ENCODE results near the gene PIGH. TPM values are rescaled to one million over a fixed set of nuclear protein-coding genes. Genes with fewer than 3 reads are reported as not detected.

Gene PIGH
- total RNA-seq, 1 experiment from 2014 or later = 6.8 TPM

DNA sequence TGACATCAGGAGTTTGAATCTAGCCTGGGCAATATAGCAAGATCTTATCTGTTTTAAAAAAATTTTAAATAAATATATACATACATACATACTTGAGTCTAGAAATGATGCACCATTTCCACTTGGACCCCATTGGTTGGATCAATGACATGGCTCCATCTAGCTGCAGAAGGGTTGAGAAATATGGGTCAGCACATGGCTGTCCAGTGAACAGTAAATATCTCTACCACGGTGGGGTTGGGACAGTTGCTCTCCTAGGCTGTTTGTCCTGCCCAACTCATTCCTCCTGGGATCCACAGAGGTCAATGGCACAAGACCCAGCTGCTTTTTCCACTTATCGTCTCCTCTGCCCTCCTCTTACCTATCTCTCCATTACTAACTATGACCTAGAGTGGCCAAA lies 43.4 kb downstream of the PIGH start:
- Mint-ChIP-seq H3K36me3 (peaks cover 28% of the 10 kb centered on the region), H3K4me3 (no peak overlapping the region), H3K27ac (peak overlapping the region; percentile 55; the same call in 1 of the 2 replicates), H3K4me1 (peaks cover 10% of the 10 kb centered on the region), H3K9me3 (no peaks in the 10 kb centered on the region), H3K27me3 (ENCODE audit: low read depth) (no peaks in the 10 kb centered on the region)
- ATAC-seq (no peak), DNase-seq (ENCODE audit: low spot score) (no peak)
- CTCF ChIA-PET = interaction anchor here (1.2 to 2.6 kb wide), 4 partner anchors 15 to 137 kb away, joined by 4 to 14 read pairs (median 6); no protein-coding TSS in a partner anchor
- no peak for TF ChIP-seq NR3C1 (CRISPR knock-in tag; conservative IDR thresholded peaks at IDR 0.05; ENCODE audit: low read depth)
- TF ChIP-seq, protein P1, sequence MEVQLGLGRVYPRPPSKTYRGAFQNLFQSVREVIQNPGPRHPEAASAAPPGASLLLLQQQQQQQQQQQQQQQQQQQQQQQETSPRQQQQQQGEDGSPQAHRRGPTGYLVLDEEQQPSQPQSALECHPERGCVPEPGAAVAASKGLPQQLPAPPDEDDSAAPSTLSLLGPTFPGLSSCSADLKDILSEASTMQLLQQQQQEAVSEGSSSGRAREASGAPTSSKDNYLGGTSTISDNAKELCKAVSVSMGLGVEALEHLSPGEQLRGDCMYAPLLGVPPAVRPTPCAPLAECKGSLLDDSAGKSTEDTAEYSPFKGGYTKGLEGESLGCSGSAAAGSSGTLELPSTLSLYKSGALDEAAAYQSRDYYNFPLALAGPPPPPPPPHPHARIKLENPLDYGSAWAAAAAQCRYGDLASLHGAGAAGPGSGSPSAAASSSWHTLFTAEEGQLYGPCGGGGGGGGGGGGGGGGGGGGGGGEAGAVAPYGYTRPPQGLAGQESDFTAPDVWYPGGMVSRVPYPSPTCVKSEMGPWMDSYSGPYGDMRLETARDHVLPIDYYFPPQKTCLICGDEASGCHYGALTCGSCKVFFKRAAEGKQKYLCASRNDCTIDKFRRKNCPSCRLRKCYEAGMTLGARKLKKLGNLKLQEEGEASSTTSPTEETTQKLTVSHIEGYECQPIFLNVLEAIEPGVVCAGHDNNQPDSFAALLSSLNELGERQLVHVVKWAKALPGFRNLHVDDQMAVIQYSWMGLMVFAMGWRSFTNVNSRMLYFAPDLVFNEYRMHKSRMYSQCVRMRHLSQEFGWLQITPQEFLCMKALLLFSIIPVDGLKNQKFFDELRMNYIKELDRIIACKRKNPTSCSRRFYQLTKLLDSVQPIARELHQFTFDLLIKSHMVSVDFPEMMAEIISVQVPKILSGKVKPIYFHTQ (CRISPR knock-in tag; IDR thresholded peaks at IDR 0.05) = no peak
- TF ChIP-seq MXD4 (CRISPR knock-in tag; IDR thresholded peaks at IDR 0.05; ENCODE audit: borderline replicate concordance) = no peak
- no peak for TF ChIP-seq JAZF1 (CRISPR knock-in tag; IDR thresholded peaks at IDR 0.05)
- no peak for TF ChIP-seq ZNF232 (CRISPR knock-in tag; IDR thresholded peaks at IDR 0.05)
- TF ChIP-seq ZNF317 (CRISPR knock-in tag; IDR thresholded peaks at IDR 0.05; ENCODE audit: borderline replicate concordance, low read depth) = no peak
- TF ChIP-seq, protein P2, sequence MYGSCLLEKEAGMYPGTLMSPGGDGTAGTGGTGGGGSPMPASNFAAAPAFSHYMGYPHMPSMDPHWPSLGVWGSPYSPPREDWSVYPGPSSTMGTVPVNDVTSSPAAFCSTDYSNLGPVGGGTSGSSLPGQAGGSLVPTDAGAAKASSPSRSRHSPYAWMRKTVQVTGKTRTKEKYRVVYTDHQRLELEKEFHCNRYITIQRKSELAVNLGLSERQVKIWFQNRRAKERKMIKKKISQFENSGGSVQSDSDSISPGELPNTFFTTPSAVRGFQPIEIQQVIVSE (CRISPR knock-in tag; IDR thresholded peaks at IDR 0.05; ENCODE audit: borderline replicate concordance) = no peak
- no peak for TF ChIP-seq SMAD4 (CRISPR knock-in tag; IDR thresholded peaks at IDR 0.05)
- TF ChIP-seq, protein P3, sequence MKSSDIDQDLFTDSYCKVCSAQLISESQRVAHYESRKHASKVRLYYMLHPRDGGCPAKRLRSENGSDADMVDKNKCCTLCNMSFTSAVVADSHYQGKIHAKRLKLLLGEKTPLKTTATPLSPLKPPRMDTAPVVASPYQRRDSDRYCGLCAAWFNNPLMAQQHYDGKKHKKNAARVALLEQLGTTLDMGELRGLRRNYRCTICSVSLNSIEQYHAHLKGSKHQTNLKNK (CRISPR knock-in tag; IDR thresholded peaks at IDR 0.05) = no peak
- TF ChIP-seq, protein P4, sequence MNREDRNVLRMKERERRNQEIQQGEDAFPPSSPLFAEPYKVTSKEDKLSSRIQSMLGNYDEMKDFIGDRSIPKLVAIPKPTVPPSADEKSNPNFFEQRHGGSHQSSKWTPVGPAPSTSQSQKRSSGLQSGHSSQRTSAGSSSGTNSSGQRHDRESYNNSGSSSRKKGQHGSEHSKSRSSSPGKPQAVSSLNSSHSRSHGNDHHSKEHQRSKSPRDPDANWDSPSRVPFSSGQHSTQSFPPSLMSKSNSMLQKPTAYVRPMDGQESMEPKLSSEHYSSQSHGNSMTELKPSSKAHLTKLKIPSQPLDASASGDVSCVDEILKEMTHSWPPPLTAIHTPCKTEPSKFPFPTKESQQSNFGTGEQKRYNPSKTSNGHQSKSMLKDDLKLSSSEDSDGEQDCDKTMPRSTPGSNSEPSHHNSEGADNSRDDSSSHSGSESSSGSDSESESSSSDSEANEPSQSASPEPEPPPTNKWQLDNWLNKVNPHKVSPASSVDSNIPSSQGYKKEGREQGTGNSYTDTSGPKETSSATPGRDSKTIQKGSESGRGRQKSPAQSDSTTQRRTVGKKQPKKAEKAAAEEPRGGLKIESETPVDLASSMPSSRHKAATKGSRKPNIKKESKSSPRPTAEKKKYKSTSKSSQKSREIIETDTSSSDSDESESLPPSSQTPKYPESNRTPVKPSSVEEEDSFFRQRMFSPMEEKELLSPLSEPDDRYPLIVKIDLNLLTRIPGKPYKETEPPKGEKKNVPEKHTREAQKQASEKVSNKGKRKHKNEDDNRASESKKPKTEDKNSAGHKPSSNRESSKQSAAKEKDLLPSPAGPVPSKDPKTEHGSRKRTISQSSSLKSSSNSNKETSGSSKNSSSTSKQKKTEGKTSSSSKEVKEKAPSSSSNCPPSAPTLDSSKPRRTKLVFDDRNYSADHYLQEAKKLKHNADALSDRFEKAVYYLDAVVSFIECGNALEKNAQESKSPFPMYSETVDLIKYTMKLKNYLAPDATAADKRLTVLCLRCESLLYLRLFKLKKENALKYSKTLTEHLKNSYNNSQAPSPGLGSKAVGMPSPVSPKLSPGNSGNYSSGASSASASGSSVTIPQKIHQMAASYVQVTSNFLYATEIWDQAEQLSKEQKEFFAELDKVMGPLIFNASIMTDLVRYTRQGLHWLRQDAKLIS (CRISPR knock-in tag; IDR thresholded peaks at IDR 0.05; ENCODE audit: borderline replicate concordance) = no peak
- TF ChIP-seq ZBTB21 (CRISPR knock-in tag; IDR thresholded peaks at IDR 0.05; ENCODE audit: borderline replicate concordance) = no peak
- TF ChIP-seq ZNF138 (CRISPR knock-in tag; conservative IDR thresholded peaks at IDR 0.05) = no peak
- TF ChIP-seq, protein P5, sequence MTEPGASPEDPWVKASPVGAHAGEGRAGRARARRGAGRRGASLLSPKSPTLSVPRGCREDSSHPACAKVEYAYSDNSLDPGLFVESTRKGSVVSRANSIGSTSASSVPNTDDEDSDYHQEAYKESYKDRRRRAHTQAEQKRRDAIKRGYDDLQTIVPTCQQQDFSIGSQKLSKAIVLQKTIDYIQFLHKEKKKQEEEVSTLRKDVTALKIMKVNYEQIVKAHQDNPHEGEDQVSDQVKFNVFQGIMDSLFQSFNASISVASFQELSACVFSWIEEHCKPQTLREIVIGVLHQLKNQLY (CRISPR knock-in tag; IDR thresholded peaks at IDR 0.05) = no peak
- no peak for TF ChIP-seq ZNF219 (CRISPR knock-in tag; IDR thresholded peaks at IDR 0.05; ENCODE audit: borderline replicate concordance)
- TF ChIP-seq SOX15 (CRISPR knock-in tag; IDR thresholded peaks at IDR 0.05) = no peak
- POLR2A ChIA-PET = no interaction called here

DNA sequence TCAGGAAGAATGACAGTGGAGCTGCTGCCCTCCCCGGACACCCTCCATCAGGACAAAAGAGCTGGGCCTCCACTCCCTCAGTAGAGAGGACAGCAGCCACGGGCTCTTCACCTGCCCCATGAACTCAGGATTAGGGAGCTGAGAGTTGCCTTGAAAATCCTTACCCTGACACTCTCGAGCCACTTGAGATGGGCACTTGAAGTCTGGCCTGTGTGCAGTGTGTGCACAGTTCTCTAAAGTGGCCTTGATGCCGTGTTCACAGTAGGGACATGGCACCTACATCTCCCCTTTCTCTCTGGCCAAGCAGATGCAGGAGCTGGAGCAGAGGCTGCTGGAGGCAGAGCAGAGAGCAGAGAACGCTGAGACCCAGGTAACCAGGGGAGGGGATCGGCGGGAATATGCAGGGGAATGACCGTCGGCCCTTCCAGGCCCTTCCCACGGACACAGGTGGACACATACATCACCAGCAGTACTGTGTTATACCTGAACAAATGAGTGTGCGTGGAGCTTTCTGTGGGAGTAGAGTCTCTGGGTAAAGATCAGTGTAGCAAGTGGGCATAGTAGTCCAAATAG lies 44.5 kb downstream of the PIGH start:
- ChIA-PET POLR2A (no interaction called here), CTCF (interaction anchor here (1.2 to 2.6 kb wide), 3 partner anchors 16 to 128 kb away, joined by 6 to 14 read pairs (median 7); no protein-coding TSS in a partner anchor)
- H3K27ac Mint-ChIP-seq = no peak overlapping the region
- H3K27me3 Mint-ChIP-seq (ENCODE audit: low read depth) = no peaks in the 10 kb centered on the region
- no peak overlapping the region for H3K4me3 Mint-ChIP-seq
- no peaks in the 10 kb centered on the region for H3K9me3 Mint-ChIP-seq
- no peak for DNase-seq (ENCODE audit: low spot score)
- H3K36me3 Mint-ChIP-seq = peaks cover 28% of the 10 kb centered on the region
- H3K4me1 Mint-ChIP-seq = peaks cover 10% of the 10 kb centered on the region
- no peak for ATAC-seq
- TF ChIP-seq, protein P6, sequence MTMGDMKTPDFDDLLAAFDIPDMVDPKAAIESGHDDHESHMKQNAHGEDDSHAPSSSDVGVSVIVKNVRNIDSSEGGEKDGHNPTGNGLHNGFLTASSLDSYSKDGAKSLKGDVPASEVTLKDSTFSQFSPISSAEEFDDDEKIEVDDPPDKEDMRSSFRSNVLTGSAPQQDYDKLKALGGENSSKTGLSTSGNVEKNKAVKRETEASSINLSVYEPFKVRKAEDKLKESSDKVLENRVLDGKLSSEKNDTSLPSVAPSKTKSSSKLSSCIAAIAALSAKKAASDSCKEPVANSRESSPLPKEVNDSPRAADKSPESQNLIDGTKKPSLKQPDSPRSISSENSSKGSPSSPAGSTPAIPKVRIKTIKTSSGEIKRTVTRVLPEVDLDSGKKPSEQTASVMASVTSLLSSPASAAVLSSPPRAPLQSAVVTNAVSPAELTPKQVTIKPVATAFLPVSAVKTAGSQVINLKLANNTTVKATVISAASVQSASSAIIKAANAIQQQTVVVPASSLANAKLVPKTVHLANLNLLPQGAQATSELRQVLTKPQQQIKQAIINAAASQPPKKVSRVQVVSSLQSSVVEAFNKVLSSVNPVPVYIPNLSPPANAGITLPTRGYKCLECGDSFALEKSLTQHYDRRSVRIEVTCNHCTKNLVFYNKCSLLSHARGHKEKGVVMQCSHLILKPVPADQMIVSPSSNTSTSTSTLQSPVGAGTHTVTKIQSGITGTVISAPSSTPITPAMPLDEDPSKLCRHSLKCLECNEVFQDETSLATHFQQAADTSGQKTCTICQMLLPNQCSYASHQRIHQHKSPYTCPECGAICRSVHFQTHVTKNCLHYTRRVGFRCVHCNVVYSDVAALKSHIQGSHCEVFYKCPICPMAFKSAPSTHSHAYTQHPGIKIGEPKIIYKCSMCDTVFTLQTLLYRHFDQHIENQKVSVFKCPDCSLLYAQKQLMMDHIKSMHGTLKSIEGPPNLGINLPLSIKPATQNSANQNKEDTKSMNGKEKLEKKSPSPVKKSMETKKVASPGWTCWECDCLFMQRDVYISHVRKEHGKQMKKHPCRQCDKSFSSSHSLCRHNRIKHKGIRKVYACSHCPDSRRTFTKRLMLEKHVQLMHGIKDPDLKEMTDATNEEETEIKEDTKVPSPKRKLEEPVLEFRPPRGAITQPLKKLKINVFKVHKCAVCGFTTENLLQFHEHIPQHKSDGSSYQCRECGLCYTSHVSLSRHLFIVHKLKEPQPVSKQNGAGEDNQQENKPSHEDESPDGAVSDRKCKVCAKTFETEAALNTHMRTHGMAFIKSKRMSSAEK (CRISPR knock-in tag; IDR thresholded peaks at IDR 0.05; ENCODE audit: borderline replicate concordance) = no peak
- TF ChIP-seq TP53 (CRISPR knock-in tag; IDR thresholded peaks at IDR 0.05) = no peak
- TF ChIP-seq GABPB1 (CRISPR knock-in tag; IDR thresholded peaks at IDR 0.05) = no peak
- no peak for TF ChIP-seq SP1 (CRISPR knock-in tag; conservative IDR thresholded peaks at IDR 0.05)
- TF ChIP-seq, protein P7, sequence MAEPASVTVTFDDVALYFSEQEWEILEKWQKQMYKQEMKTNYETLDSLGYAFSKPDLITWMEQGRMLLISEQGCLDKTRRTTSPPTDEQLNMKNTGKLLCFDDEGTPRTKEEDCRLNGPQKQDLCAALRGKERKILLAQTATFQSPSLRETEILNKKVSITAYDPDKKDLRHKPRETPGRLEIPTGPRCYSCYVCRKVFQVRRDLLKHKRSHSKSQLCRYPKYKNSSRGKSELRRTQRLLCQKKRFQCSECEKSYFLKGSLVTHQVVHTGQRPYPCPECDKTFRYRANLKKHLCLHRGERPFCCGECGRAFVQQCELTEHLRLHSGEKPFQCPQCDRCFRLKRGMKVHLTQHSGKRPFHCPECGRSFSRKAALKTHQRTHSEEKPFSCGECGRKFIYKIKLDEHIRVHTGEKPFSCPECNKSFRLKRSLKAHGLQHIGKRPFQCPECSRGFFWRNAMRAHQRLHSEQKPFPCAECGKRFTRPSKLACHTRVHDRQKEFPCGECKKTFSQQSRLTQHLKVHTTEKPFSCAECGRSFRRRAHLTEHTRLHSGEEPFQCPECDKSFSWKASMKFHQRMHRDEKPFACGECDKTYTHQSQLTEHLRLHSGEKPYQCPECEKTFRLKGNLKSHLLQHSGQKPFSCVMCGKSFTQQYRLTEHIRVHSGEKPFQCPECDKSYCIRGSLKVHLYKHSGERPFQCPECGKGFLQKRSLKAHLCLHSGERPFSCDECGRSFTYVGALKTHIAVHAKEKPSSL (CRISPR knock-in tag; conservative IDR thresholded peaks at IDR 0.05) = no peak

Measured in WTC11 (cell line).